ENCODE measurements around the gene GARS1. TPM values are rescaled to one million over a fixed set of nuclear protein-coding genes. Genes with fewer than 3 reads are reported as not detected.

The GARS1 gene
- total RNA-seq, 4 donors from 2014 or later: 43.6 to 71.0 (median 63.0) TPM

DNA sequence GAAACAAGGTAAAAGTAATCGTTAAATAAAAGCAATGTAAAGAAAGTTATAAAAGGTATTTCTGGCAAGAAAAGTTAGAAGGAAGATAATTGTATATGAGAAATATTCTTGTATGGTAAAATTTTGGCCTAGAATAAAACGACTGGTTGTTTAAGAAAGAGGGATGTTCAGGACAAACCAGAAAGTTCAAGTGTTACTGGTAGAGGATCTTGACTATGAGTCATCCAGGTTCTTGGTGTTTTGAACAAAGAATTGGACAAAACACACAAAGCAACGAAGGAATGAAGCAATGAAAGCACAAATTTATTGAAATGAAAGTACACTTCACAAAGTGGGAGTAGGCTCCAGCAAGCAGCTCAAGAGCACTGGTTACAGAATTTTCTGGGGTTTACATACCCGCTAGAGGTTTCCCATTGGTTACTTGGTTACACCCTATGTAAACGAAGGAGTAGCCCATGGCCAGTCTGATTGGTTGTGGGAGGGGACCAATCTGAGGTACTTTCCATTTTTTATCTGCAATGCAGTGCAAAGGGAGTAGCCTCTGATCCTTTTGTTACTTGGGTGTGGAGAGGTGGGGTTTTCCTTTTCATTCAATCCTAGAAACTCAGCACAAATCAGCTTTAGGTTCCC, 22.4 kb upstream of the GARS1 start:
- DNase-seq (ENCODE audit: extremely low spot score): no peak
- H3K4me3 ChIP-seq: no peak overlapping the region
- 82% methylated on average over 5 of the region's 5 CpGs for WGBS
- peaks cover 0 to 3% (median 0%) of the 10 kb centered on the region in 4 donors for H3K4me1 ChIP-seq
- no peaks in the 10 kb centered on the region for H3K9me3 ChIP-seq
- H3K27me3 ChIP-seq: no peaks in the 10 kb centered on the region
- H3K27ac ChIP-seq (replicated peaks in 1 of 4): no peak overlapping the region
- TF ChIP-seq POLR2AphosphoS5 (IDR thresholded peaks at IDR 0.05) (no peak), POLR2A (IDR thresholded peaks at IDR 0.05; ENCODE audit: low read depth) (no peak), EP300 (IDR thresholded peaks at IDR 0.05) (no peak)
- TF ChIP-seq, protein P1, sequence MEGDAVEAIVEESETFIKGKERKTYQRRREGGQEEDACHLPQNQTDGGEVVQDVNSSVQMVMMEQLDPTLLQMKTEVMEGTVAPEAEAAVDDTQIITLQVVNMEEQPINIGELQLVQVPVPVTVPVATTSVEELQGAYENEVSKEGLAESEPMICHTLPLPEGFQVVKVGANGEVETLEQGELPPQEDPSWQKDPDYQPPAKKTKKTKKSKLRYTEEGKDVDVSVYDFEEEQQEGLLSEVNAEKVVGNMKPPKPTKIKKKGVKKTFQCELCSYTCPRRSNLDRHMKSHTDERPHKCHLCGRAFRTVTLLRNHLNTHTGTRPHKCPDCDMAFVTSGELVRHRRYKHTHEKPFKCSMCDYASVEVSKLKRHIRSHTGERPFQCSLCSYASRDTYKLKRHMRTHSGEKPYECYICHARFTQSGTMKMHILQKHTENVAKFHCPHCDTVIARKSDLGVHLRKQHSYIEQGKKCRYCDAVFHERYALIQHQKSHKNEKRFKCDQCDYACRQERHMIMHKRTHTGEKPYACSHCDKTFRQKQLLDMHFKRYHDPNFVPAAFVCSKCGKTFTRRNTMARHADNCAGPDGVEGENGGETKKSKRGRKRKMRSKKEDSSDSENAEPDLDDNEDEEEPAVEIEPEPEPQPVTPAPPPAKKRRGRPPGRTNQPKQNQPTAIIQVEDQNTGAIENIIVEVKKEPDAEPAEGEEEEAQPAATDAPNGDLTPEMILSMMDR (IDR thresholded peaks at IDR 0.05): no peak
- intact Hi-C loops (cut with DNase I): no loop called here
- H3K36me3 ChIP-seq: peaks cover 0 to 56% (median 41%) of the 10 kb centered on the region in 4 donors

DNA sequence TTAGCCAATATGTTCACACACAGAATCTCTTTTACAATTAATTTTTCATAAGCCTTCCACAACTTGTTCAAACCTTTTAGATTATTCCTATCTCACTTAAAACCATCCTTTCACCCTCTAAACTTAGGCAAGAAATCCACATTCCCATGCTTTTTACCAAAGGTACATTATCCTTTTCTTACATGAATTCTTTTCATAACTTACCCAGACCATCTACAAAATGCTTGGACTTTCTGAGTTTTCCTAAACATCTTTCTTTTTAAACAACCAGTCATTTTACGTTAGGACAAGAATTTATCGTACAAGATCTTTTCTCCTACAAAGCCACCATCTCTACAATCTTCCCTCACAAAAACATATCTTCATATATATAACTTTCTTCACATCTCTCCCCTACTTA, 18.8 kb upstream of the GARS1 start:
- no peak overlapping the region for H3K4me3 ChIP-seq
- H3K4me1 ChIP-seq: no peaks in the 10 kb centered on the region
- TF ChIP-seq POLR2A (IDR thresholded peaks at IDR 0.05; ENCODE audit: low read depth): no peak
- TF ChIP-seq EP300 (IDR thresholded peaks at IDR 0.05): no peak
- TF ChIP-seq, protein P1 (IDR thresholded peaks at IDR 0.05): no peak
- TF ChIP-seq POLR2AphosphoS5 (IDR thresholded peaks at IDR 0.05): no peak
- H3K36me3 ChIP-seq: peaks cover 11 to 66% (median 42%) of the 10 kb centered on the region in 4 donors
- no peaks in the 10 kb centered on the region for H3K27me3 ChIP-seq
- intact Hi-C loops (cut with DNase I): no loop called here
- DNase-seq (ENCODE audit: extremely low spot score): no peak
- 99% methylated on average over 2 of the region's 2 CpGs for WGBS
- no peak overlapping the region for H3K27ac ChIP-seq (replicated peaks in 1 of 4)
- H3K9me3 ChIP-seq: no peaks in the 10 kb centered on the region

DNA sequence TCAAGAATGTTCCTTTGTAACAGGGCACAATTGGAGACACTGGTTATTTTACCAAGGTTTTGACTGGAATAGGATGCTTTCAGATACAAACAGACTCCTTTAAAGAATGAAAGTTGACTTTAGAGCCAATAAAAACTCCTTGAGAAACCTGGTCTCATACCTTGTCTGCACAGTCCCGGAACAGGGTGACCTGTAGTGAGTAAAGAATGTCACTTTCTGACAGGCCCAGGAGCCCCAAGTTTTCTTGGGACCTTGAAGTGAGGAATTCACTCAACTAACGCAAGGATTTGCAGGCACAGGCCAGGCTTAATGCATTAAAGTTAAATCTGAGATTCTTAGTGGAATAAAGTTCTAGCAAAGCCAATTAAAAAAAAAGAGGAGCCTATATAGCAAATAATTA, 11.5 kb upstream of the GARS1 start:
- peaks cover 19 to 71% (median 49%) of the 10 kb centered on the region in 4 donors for H3K36me3 ChIP-seq
- TF ChIP-seq POLR2A (IDR thresholded peaks at IDR 0.05; ENCODE audit: low read depth) (no peak), POLR2AphosphoS5 (IDR thresholded peaks at IDR 0.05) (no peak), EP300 (IDR thresholded peaks at IDR 0.05) (no peak)
- TF ChIP-seq, protein P1 (IDR thresholded peaks at IDR 0.05): no peak

DNA sequence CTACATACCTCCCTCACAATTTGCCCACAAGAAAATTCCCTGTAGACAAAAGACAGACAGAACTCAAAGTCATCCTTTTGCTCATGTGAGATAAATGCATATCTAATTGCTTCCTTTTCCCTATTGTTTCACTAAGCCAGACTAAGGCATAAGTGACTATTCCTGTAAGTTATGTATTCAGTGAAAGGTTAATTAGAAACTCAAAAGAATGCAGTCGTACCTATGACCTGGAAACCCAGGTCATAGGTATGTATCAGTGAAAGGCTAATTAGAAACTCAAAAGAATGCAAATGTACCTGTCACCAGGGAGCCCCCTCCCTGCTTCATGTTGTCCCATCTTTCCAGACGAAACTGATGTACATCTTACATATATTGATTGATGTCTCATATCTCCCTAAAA, 10.3 kb upstream of the GARS1 start:
- WGBS: 85% methylated on average over 2 of the region's 2 CpGs
- no peak for DNase-seq (ENCODE audit: extremely low spot score)
- Histone ChIP-seq H3K27ac (replicated peaks in 1 of 4) (no peak overlapping the region), H3K36me3 (peaks cover 19 to 59% (median 37%) of the 10 kb centered on the region in 4 donors), H3K27me3 (no peaks in the 10 kb centered on the region), H3K4me1 (peaks cover 0 to 13% (median 4%) of the 10 kb centered on the region in 4 donors), H3K9me3 (no peaks in the 10 kb centered on the region), H3K4me3 (no peak overlapping the region)
- intact Hi-C loops (cut with DNase I): no loop called here
- no peak for TF ChIP-seq POLR2A (IDR thresholded peaks at IDR 0.05; ENCODE audit: low read depth)
- no peak for TF ChIP-seq POLR2AphosphoS5 (IDR thresholded peaks at IDR 0.05)
- TF ChIP-seq, protein P1 (IDR thresholded peaks at IDR 0.05): no peak
- no peak for TF ChIP-seq EP300 (IDR thresholded peaks at IDR 0.05)

More for the DNA sequence above, 11.5 kb upstream of the GARS1 start:
- Histone ChIP-seq H3K27me3 (no peaks in the 10 kb centered on the region), H3K4me1 (peaks cover 0 to 13% (median 4%) of the 10 kb centered on the region in 4 donors), H3K27ac (replicated peaks in 1 of 4) (no peak overlapping the region), H3K9me3 (no peaks in the 10 kb centered on the region), H3K4me3 (no peak overlapping the region)
- 94% methylated on average over 2 of the region's 2 CpGs for WGBS
- DNase-seq (ENCODE audit: extremely low spot score): no peak
- intact Hi-C loops (cut with DNase I): no loop called here

All from esophagus muscularis mucosa (tissue), 4 donors.